NCI-H2196 (cell line): ENCODE results near the gene FOSB.
A peak's percentile ranks its signal among the peaks of the same experiment; 100 is the strongest.

Experiments used
- DNase-seq: peaks from one replicate; lab custom pipeline; 2025; ENCODE audit not compliant: unreplicated experiment; lab: John Stamatoyannopoulos, UW

Gene FOSB

DNA sequence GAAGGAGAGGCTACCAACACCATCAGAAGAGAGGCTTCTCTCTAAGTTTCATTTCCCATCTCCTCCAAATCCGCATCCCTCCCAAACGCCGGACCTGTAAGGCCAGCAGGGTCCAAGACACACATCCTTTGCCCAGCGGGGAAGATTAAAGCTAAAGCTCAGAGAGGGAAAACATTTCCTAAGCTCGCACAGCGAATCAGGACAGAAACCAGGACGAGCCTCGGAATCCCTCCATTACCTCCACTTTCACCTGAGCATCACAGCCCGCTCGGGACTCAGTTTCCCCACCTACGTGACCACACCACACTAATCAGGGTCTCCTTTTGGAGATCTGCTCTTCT lies 711 bp upstream of the FOSB start:
- DNase-seq = peak; percentile 17

DNA sequence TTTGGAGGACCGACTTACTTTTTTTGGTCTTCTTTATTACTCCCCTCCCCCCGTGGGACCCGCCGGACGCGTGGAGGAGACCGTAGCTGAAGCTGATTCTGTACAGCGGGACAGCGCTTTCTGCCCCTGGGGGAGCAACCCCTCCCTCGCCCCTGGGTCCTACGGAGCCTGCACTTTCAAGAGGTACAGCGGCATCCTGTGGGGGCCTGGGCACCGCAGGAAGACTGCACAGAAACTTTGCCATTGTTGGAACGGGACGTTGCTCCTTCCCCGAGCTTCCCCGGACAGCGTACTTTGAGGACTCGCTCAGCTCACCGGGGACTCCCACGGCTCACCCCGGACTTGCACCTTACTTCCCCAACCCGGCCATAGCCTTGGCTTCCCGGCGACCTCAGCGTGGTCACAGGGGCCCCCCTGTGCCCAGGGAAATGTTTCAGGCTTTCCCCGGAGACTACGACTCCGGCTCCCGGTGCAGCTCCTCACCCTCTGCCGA lies 409 bp downstream of the FOSB start:
- DNase-seq = peak; percentile 33

GRCh38 chr19:45468803-45469131 lies 971 bp downstream of the FOSB start:
- DNase-seq = peak; percentile 35

DNA sequence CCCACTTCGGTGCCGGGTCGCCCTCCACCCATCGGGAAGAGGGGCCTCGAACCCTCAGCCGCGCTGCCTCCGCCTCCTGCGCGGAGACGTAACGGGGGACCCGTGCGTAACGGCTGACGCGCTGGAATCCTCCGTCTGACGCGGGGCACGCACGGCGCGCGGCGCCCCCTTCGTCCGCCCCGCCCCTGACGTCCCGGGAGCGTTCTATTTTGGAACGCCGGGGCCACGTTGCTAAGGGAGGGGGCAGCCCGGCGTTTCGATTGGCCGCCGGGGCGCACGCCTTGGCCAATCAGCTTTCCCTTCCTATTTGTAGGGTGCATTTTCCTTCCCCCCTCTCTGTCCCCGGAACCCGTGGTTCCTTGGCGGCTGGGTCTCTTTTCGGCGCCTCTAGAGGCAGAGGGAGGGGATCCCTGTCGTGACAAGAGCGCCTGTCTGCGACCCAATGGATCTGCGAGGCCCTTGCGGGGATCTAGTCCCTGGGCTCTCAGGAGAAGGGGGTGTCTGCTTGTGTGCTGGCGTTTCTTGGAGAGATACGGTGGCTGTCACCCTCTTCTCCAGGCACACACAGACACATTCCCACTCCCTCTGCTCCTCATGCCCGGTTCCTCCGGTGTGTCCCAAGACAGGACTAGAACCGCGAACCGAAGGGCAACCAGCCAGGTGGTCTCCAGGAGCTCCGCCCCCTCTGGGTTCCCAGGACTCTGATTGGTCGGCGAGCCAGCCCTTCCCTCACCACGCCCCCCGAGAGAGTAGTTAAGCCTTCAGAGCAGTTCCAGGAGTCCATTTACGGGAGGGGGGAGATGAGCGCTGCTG lies 1.5 kb downstream of the FOSB start:
- DNase-seq = peak; percentile 96

- DNase-seq = no peak
These were observed 2.4 kb downstream of the FOSB start for GRCh38 chr19:45469945-45470761.

DNA sequence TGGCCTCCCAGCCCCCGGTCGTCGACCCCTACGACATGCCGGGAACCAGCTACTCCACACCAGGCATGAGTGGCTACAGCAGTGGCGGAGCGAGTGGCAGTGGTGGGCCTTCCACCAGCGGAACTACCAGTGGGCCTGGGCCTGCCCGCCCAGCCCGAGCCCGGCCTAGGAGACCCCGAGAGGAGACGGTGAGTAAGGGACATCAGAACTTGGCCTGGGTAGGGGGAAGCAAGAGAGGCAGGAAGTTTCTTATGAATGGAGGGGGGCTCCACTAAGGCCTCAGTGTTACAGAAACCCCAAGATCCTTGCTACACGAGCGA lies 2.9 kb downstream of the FOSB start:
- DNase-seq = no peak

- no peak for DNase-seq
These were observed 3.5 kb downstream of the FOSB start for GRCh38 chr19:45471111-45471930.

DNA sequence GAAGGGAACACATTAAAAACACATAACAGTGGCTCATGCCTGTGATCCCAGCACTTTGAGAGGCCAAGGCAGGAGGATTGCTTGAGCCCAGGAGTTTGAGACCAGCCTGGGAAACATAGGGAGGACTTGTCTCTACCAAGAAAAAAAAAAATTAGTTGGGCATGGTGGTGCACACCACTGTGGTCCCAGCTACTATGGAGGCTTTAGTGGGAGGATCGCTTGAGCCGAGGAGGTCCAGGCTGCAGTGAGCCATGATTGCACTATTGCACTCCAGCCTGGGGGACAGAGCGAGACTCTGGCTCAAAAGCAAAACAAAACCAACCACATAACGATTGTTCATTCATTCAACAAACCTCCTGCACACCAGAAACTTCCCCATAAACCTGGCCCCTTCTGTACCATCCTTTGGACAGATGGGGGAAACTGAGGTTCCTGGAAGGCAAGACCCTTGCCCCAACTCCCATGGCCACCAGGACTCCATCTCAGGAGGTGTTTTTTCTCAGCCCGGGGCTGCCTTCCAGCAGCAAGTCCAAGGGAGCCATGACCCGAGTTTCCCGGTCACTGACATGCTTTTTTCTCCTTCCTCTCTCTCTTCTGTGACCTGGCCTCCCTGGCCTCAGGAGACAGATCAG lies 4.3 kb downstream of the FOSB start:
- DNase-seq = no peak

DNA sequence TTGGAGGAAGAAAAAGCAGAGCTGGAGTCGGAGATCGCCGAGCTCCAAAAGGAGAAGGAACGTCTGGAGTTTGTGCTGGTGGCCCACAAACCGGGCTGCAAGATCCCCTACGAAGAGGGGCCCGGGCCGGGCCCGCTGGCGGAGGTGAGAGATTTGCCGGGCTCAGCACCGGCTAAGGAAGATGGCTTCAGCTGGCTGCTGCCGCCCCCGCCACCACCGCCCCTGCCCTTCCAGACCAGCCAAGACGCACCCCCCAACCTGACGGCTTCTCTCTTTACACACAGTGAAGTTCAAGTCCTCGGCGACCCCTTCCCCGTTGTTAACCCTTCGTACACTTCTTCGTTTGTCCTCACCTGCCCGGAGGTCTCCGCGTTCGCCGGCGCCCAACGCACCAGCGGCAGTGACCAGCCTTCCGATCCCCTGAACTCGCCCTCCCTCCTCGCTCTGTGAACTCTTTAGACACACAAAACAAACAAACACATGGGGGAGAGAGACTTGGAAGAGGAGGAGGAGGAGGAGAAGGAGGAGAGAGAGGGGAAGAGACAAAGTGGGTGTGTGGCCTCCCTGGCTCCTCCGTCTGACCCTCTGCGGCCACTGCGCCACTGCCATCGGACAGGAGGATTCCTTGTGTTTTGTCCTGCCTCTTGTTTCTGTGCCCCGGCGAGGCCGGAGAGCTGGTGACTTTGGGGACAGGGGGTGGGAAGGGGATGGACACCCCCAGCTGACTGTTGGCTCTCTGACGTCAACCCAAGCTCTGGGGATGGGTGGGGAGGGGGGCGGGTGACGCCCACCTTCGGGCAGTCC lies 5.0 kb downstream of the FOSB start:
- DNase-seq = no peak

DNA sequence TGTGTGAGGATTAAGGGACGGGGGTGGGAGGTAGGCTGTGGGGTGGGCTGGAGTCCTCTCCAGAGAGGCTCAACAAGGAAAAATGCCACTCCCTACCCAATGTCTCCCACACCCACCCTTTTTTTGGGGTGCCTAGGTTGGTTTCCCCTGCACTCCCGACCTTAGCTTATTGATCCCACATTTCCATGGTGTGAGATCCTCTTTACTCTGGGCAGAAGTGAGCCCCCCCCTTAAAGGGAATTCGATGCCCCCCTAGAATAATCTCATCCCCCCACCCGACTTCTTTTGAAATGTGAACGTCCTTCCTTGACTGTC lies 5.5 kb downstream of the FOSB start:
- no peak for DNase-seq

- no peak for DNase-seq
These were observed 6.1 kb downstream of the FOSB start for GRCh38 chr19:45473682-45474605.

GRCh38 chr19:45474606-45475521 lies 7.1 kb downstream of the FOSB start:
- no peak for DNase-seq

- DNase-seq = no peak
These were observed 7.9 kb downstream of the FOSB start for GRCh38 chr19:45475537-45476291.

DNA sequence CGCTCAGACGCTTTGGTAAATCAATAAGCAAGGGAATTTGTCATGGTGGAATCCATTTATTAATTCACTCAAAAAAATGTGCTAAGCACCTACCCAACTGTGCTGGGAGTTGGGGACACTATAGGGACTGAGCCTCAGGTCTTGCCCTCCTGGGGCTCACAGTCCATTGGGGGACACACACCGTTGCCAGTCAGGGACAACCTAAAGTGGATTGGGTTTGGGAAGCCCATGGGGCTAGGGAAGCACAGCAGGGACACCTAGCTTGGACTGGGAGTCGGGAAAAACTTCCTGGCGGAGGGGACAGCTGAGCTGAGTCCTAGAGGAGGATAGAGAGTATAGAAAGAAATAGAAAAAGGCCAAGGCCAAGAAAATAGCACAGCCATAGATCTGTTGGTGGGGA lies 8.5 kb downstream of the FOSB start:
- DNase-seq = no peak

GRCh38 chr19:45477186-45477585 lies 9.4 kb downstream of the FOSB start:
- DNase-seq = no peak

DNA sequence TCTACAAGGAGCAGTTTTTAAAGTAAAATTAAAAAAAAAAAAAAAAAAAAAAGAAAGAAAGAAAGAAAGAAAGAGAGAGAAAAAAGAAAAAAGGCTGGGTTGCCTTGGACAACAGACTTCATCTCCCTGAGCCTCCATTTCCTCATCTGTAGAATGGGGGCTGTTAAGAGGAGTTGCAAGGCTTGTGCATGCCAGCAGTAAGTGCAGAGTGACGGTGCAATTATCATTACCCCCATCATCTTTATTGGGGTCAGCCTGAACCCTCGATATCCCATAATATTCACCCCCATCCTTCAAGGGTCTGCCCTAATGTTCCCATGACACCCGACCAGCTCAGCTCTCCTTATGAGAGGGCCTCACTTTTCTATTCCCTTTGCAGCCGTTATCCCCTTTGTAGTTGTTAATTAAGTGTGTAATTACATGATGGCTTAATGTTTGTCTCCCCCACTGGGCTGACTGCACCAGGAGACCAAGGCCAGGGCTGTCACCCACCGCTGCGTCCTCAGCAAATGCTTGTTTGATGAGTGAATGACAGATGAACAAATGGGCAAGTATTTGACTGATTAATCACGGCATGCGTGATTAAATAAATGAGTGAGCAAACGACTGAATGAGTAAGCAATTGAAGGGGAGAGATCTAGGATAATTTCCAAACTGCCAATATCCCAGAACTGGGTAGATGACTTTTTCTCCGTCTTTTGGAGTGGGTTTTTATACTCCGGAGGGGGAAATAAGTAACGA lies 10.1 kb downstream of the FOSB start:
- no peak for DNase-seq
